Fibroblast of mammary gland (primary cell): Measurements from ENCODE around the gene GSTM4.

Experiments
- DNase-seq: peaks from one replicate; pipeline ENCODE4 v3.0.0-alpha.2; 2010; ENCODE audit warnings: low read depth
- H3K4me3 ChIP-seq: 2 replicates; pipeline ENCODE4 v1.5.1; 2011; ENCODE audit warnings: low read depth, mild to moderate bottlenecking, low read length, moderate library complexity; ENCODE audit not compliant: control insufficient read depth
- TF ChIP-seq, protein P1 (sequence below): conservative IDR thresholded peaks from 2 replicates; pipeline ENCODE4 v1.5.1; 2011; ENCODE audit warnings: low read depth, low read length, inconsistent platforms; ENCODE audit not compliant: control insufficient read depth, insufficient read depth

The GSTM4 gene

DNA sequence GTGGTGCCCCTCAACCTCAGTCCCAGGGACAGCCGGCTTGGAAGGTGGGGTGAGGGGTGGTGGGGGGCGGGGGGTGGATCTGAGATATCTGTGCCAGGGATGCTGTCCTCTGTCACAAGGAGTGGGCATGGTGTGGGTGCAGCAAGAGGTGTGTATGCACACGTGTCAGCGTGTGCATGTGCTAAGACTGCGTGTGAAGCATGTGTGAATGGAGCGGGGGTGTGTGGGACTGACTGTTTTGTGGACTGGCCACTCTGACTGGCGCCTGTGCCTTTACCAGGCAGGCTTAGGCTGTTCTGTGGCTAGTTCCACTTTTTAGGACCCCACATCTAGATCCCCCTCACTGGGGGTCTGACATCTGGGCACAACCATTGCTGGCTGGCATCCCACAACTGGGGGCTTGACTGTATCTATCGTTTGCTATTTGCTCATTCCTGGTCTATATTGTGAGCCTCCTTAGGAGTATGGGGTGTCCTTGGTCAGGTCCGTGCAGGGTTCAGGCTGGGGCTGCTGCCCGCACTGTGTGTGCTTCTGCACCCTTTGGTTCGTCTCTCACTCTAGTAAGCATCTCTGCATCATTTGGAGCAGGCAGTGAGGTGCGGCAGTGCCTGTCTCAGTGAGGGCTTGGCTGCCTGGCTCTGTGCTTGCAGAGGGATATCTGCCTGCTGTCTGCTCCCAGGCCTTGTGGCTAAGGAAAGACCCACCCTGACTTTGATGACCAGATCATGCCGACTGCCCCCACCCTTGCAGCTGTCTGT lies 34.3 kb upstream of the GSTM4 start:
- peak overlapping the region; percentile 91 for H3K4me3 ChIP-seq
- peak; percentile 40 for DNase-seq
- TF ChIP-seq, protein P1, sequence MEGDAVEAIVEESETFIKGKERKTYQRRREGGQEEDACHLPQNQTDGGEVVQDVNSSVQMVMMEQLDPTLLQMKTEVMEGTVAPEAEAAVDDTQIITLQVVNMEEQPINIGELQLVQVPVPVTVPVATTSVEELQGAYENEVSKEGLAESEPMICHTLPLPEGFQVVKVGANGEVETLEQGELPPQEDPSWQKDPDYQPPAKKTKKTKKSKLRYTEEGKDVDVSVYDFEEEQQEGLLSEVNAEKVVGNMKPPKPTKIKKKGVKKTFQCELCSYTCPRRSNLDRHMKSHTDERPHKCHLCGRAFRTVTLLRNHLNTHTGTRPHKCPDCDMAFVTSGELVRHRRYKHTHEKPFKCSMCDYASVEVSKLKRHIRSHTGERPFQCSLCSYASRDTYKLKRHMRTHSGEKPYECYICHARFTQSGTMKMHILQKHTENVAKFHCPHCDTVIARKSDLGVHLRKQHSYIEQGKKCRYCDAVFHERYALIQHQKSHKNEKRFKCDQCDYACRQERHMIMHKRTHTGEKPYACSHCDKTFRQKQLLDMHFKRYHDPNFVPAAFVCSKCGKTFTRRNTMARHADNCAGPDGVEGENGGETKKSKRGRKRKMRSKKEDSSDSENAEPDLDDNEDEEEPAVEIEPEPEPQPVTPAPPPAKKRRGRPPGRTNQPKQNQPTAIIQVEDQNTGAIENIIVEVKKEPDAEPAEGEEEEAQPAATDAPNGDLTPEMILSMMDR = no peak

DNA sequence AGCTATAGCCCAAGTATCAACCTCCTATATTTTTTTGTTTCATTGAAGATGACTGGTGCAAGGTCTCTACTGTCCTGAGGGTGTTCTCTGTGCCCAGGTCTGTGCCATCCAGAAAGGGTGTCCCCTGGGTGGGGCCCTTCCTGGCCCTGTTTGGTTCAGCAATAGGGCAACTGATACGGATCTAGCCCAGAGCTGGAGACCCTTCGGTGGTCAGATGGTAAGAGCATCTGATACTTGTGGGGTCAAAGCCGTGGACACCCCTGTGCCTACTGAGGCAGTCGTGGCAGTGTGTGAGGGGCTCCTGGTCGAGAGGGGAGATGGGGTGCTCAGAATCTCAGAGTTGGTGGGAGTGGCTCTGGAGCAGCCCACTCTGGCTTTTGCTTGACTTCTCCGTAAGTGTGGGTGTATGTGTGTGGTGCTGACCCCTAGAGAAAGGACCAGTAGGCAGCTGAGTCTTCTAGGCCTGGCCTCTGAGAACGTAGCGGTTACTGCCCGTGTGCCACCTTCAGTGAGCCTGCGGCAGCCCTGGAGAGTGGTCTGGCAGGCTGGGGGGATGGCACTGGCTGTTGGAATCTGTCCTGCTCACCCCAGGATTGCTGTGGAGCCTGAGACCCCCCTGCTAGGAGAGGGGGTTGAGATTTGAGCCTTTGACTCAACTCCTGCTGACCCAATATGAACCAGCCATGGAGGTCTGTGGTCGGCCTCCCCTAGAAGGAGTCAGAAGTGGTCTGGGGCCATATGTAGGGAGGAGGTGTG lies 33.6 kb upstream of the GSTM4 start:
- peak overlapping the region; percentile 5 for H3K4me3 ChIP-seq
- DNase-seq = no peak
- TF ChIP-seq, protein P1 = no peak

DNA sequence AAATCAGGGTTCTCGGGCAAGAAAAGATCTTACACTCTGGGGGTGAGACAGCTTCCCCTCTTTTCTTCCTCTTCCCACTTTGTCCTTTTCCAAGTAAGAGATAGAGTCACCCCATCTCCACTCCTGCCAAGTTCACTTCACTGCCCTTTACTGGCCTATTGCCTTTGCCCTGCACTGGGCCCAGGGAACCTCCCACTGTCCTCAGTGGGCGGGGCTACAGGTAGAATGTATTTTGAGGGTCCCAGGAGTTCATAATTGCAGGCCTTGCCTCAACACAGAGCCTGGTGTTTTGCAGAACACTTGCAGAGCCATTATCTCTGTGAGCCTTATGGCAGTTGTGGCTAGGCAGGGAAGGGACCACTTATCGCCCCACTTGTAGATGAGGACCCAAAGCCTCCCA lies 33.0 kb upstream of the GSTM4 start:
- DNase-seq = no peak
- H3K4me3 ChIP-seq = no peak overlapping the region
- TF ChIP-seq, protein P1 = no peak

DNA sequence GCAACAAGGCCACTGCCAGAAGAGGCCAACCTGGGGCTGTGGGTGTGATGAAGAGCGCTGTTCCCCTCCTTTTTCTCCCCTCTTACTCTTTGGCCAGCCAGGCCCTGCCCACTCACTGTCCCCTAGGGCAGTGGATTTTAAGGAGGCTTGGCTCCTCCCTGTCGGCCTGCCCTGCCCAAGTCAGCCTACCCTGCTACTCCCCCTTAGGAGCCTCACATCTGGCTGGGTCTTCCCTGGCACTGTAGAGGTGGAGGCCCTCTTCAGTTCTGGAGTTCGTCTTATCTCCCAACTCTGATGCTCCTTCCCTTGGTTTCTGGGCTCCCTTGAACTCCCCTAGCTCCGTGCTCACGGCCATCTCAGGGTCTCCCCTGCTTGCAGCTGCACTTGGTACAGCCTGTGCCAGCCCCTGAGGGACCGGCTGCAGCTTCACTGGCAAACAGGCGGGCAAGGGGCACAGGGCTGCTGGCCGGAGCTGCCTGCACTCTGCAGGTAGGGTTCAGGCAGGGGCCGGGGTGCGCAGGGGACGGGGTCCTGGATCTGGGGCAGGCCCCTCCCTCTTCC lies 32.2 kb upstream of the GSTM4 start:
- no peak for DNase-seq
- TF ChIP-seq, protein P1 = no peak
- H3K4me3 ChIP-seq = no peak overlapping the region

DNA sequence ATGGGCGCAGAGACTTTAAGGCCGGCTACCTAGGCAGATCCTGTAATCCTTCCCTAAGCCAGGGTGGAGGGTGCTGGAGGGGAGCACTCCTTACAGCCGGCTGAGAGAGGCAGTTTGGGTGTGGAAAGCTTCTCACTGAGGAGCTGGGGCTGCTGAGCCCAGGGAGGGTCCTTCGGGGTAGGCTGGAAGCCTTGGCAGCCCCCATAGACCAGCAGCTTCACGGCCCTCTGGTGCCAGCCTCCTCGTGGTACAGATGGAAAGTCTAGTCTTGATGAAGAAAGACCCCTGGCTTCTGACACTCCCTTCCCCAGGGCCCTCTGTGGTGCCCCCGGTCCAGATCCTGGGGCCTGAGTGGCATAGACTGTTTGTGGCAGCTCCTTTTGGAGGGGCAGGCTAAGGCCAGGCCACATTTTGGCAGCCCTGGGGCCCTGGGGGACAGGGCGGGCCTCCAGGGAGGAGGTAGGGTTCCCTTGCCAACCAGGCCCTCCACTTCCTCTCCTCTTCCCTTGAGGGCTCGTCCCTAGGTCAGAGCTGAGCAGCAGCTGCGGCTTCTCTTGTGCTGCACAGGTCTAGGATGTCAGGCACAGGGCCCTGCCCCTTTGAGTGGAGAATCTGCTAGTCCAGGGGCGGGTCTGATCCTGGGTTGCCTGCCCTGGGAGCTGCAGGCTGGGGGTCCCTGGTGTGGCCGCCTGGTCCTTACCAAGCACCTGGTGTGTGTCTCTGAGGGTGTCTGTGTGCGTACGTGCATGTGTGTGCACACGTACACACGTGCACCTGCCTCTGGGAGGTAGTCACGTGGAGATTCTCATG lies 31.5 kb upstream of the GSTM4 start:
- TF ChIP-seq, protein P1 = no peak
- DNase-seq = no peak
- no peak overlapping the region for H3K4me3 ChIP-seq

DNA sequence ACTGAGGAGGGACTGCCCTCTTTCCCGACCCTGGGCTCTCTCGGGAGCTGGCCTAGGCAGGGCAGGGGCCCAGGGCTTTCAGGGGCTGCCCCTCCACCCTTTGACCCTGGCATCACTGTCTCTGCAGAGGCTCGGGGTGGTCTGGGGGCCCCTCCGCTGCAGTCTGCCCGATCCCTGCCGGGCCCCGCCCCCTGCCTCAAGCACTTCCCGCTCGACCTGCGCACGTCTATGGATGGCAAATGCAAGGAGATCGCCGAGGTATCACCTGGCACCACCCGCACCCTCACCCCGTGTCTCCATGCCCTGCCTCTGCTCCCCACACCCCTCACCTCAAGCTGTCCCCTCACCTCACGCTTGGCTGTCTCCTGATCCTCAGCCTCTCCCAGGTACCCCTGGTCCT lies 30.7 kb upstream of the GSTM4 start:
- DNase-seq = no peak
- TF ChIP-seq, protein P1 = no peak
- no peak overlapping the region for H3K4me3 ChIP-seq
